Naive thymus-derived CD4-positive, alpha-beta T cell (primary cell): Measurements from ENCODE around the gene SDCCAG8. TPM values are rescaled to one million over a fixed set of nuclear protein-coding genes. Genes with fewer than 3 reads are reported as not detected.
A peak's percentile ranks its signal among the peaks of the same experiment; 100 is the strongest.

Experiments used
- ATAC-seq: fragments of 150-1000 bp; cut with Tn5 transposase; 2 replicates; pipeline ENCODE4 v1.10.0; 2021; ENCODE audit warnings: mild to moderate bottlenecking, moderate library complexity
- CTCF ChIA-PET: fragments of 350-600 bp; sonication (Branson Sonifier 250); formaldehyde crosslinking; loops from one replicate; lab custom pipeline; 2021; ENCODE audit warnings: antibody characterized with exemption; lab: Charles Lee
- POLR2A ChIA-PET: fragments of 350-600 bp; sonication (Branson Sonifier 250); formaldehyde crosslinking; loops from one replicate; lab custom pipeline; 2021; ENCODE audit warnings: antibody characterized with exemption, inconsistent platforms; lab: Charles Lee
- DNase-seq, 9 donors: peaks; one replicate each; pipeline versions ENCODE4 v3.0.0 to v3.0.0-alpha.2; 2020 to 2022; ENCODE audit warnings: mixed read lengths in 1 of 9
- H3K27ac ChIP-seq: one replicate; pipeline ENCODE4 v1.7.0; 2013; ENCODE audit warnings: mild to moderate bottlenecking, low read depth, low read length, moderate library complexity
- H3K27me3 ChIP-seq, 2 donors: one replicate each; pipeline ENCODE4 v1.7.0; 2013; ENCODE audit warnings: low read length in 2 of 2, mild to moderate bottlenecking in 2 of 2, moderate library complexity in 2 of 2; ENCODE audit not compliant: control insufficient read depth in 2 of 2, insufficient read depth in 2 of 2
- H3K36me3 ChIP-seq, 3 experiments: 1 replicate in 2 of 3; 2 replicates in 1 of 3; pipeline ENCODE4 v1.7.0; 2013; ENCODE audit warnings: low read length in 3 of 3, mild to moderate bottlenecking in 3 of 3, moderate library complexity in 1 of 3; ENCODE audit not compliant: insufficient read depth in 3 of 3, control insufficient read depth in 2 of 3
- H3K4me1 ChIP-seq, 2 donors: one replicate each; pipeline ENCODE4 v1.7.0; 2013; ENCODE audit warnings: low read length in 2 of 2, mild to moderate bottlenecking in 2 of 2, moderate library complexity in 1 of 2; ENCODE audit not compliant: control insufficient read depth in 2 of 2, insufficient read depth in 2 of 2
- H3K4me3 ChIP-seq: 2 replicates; pipeline ENCODE4 v1.7.0; 2013; ENCODE audit warnings: mild to moderate bottlenecking, low read length
- H3K9me3 ChIP-seq, 3 experiments: 1 replicate in 2 of 3; 2 replicates in 1 of 3; pipeline ENCODE4 v1.7.0; 2013; ENCODE audit warnings: low read length in 3 of 3; ENCODE audit not compliant: control insufficient read depth in 2 of 3
- H3K27ac Mint-ChIP-seq, 9 donors: one replicate each; pipeline ENCODE4 v1.8.0; 2020 to 2022; ENCODE audit warnings: mixed read lengths in 9 of 9, mild to moderate bottlenecking in 8 of 9, moderate library complexity in 5 of 9, inconsistent platforms in 2 of 9
- H3K27me3 Mint-ChIP-seq, 5 donors: one replicate each; pipeline ENCODE4 v1.8.0; 2021 to 2022; ENCODE audit warnings: mixed read lengths in 5 of 5, mild to moderate bottlenecking in 1 of 5
- H3K36me3 Mint-ChIP-seq, 5 donors: one replicate each; pipeline ENCODE4 v1.8.0; 2020 to 2022; ENCODE audit warnings: mixed read lengths in 5 of 5, mild to moderate bottlenecking in 3 of 5, inconsistent platforms in 1 of 5
- H3K4me1 Mint-ChIP-seq, 7 donors: one replicate each; pipeline ENCODE4 v1.8.0; 2020 to 2022; ENCODE audit warnings: mixed read lengths in 7 of 7, mild to moderate bottlenecking in 3 of 7, inconsistent platforms in 1 of 7
- H3K4me3 Mint-ChIP-seq, 10 donors: one replicate each; pipeline ENCODE4 v1.8.0; 2020 to 2022; ENCODE audit warnings: mild to moderate bottlenecking in 10 of 10, mixed read lengths in 10 of 10, moderate library complexity in 6 of 10, inconsistent platforms in 2 of 10
- H3K9me3 Mint-ChIP-seq, 11 donors: one replicate each; pipeline ENCODE4 v1.8.0; 2020 to 2022; ENCODE audit warnings: mixed read lengths in 11 of 11, mild to moderate bottlenecking in 4 of 11, inconsistent platforms in 1 of 11, moderate library complexity in 1 of 11
- intact Hi-C, 2 donors: fragments of 100-400 bp; cut with micrococcal nuclease; formaldehyde crosslinking; loops; one replicate each; pipeline ENCODE4 v1.15.1; 2023
- polyA plus RNA-seq, 2 donors: library from polyadenylated mRNA; unstranded; fragments of 300-500 nt; fragmentation: Illumina TruSeq; gene quantifications; one replicate each; pipeline ENCODE4 v1.2.3, GENCODE V29; 2021
- total RNA-seq, 6 experiments: library from RNA in 5 of 6; stranded (reverse) in 5 of 6; gene quantifications; 1 replicate in 5 of 6; 2 replicates in 1 of 6; pipeline ENCODE4 v1.2.3 and lab custom pipeline; 2021 to 2026

SDCCAG8 gene
- total and polyA plus RNA-seq, 7 experiments from 2014 or later: 26.0 to 45.2 (median 39.1) TPM

GRCh38 chr1:243251539-243251938, 4.3 kb upstream of the SDCCAG8 start:
- no peak for ATAC-seq
- H3K36me3 Mint-ChIP-seq: peaks cover 0 to 5% (median 0%) of the 10 kb centered on the region in 5 donors
- Histone ChIP-seq H3K36me3 (peaks cover 0 to 12% (median 0%) of the 10 kb centered on the region in 3 experiments), H3K4me3 (no peak overlapping the region), H3K4me1 (peaks cover 5 to 12% of the 10 kb centered on the region in 2 donors), H3K27me3 (no peaks in the 10 kb centered on the region), H3K27ac (no peak overlapping the region), H3K9me3 (no peaks in the 10 kb centered on the region)
- intact Hi-C loops: loop anchor here (10.0 kb wide), 5 partner anchors 343 to 1713 kb away; partner anchors contain the start of genes CHML (in 1 of the 2), COX20 (in 1 of the 2), HNRNPU (in 1 of the 2) and OPN3 (in 1 of the 2)
- H3K9me3 Mint-ChIP-seq: peaks cover 0 to 4% (median 0%) of the 10 kb centered on the region in 11 donors
- DNase-seq: no peak
- H3K27ac Mint-ChIP-seq: peak overlapping the region in 4 of 9 donors; percentile 1 to 77 (median 22)
- ChIA-PET CTCF (no interaction called here), POLR2A (no interaction called here)
- peaks cover 0 to 3% (median 0%) of the 10 kb centered on the region in 5 donors for H3K27me3 Mint-ChIP-seq
- peak overlapping the region in 2 of 10 donors; percentile 1 to 28 for H3K4me3 Mint-ChIP-seq
- H3K4me1 Mint-ChIP-seq: peaks cover 24 to 69% (median 52%) of the 10 kb centered on the region in 7 donors

- Mint-ChIP-seq H3K27me3 (peaks cover 0 to 3% (median 0%) of the 10 kb centered on the region in 5 donors), H3K27ac (peak overlapping the region; percentile 88 to 100 (median 97)), H3K36me3 (peaks cover 0 to 5% (median 0%) of the 10 kb centered on the region in 5 donors), H3K9me3 (peaks cover 0 to 4% (median 0%) of the 10 kb centered on the region in 11 donors), H3K4me3 (peak overlapping the region; percentile 88 to 100 (median 96)), H3K4me1 (peaks cover 17 to 67% (median 49%) of the 10 kb centered on the region in 7 donors)
- no peaks in the 10 kb centered on the region for H3K27me3 ChIP-seq
- DNase-seq: peak in 5 of 9 donors; percentile 0 to 13 (median 9)
- POLR2A ChIA-PET: interaction anchor here (1.1 to 2.8 kb wide), 4 partner anchors 9 to 1209 kb away, joined by 5 to 14 read pairs (median 6); no protein-coding TSS in a partner anchor
- ATAC-seq: no peak
- H3K4me1 ChIP-seq: peaks cover 13 to 22% of the 10 kb centered on the region in 2 donors
- peak overlapping the region; percentile 40 for H3K4me3 ChIP-seq
- intact Hi-C loops: loop anchor here (10.0 kb wide), 5 partner anchors 341 to 1711 kb away; partner anchors contain the start of genes CHML (in 1 of the 2), COX20 (in 1 of the 2), HNRNPU (in 1 of the 2) and OPN3 (in 1 of the 2)
- H3K9me3 ChIP-seq: no peaks in the 10 kb centered on the region
- H3K27ac ChIP-seq: peak overlapping the region; percentile 96
- CTCF ChIA-PET: interaction anchor here (1.2 kb wide), 1 partner anchor 1347 kb away, joined by 5 read pairs; no protein-coding TSS in a partner anchor
- peaks cover 0 to 12% (median 0%) of the 10 kb centered on the region in 3 experiments for H3K36me3 ChIP-seq
Measured at GRCh38 chr1:243253211-243253925, 2.5 kb upstream of the SDCCAG8 start.

- peaks cover 0 to 3% (median 0%) of the 10 kb centered on the region in 5 donors for H3K27me3 Mint-ChIP-seq
- Histone ChIP-seq H3K27ac (peak overlapping the region; percentile 96), H3K4me1 (peaks cover 13 to 22% of the 10 kb centered on the region in 2 donors), H3K36me3 (peaks cover 0 to 12% (median 0%) of the 10 kb centered on the region in 3 experiments), H3K4me3 (peak overlapping the region; percentile 40), H3K27me3 (no peaks in the 10 kb centered on the region), H3K9me3 (no peaks in the 10 kb centered on the region)
- intact Hi-C loops: loop anchor here (2.0 to 10.0 kb wide), 9 partner anchors 33 to 1735 kb away; partner anchors contain the start of genes CHML (in 1 of the 2), COX20 (in 1 of the 2), FH (in 1 of the 2) and HNRNPU (in 1 of the 2)
- ATAC-seq (no peak), DNase-seq (peak in 2 of 9 donors; percentile 12 to 21)
- peak overlapping the region; percentile 88 to 100 (median 98) for H3K27ac Mint-ChIP-seq
- ChIA-PET POLR2A (interaction anchor here (1.1 to 2.8 kb wide), 6 partner anchors 10 to 1620 kb away, joined by 3 to 14 read pairs (median 5); no protein-coding TSS in a partner anchor), CTCF (interaction anchor here (1.2 kb wide), 1 partner anchor 1346 kb away, joined by 5 read pairs; no protein-coding TSS in a partner anchor)
- H3K36me3 Mint-ChIP-seq: peaks cover 0 to 5% (median 0%) of the 10 kb centered on the region in 5 donors
- H3K4me1 Mint-ChIP-seq: peaks cover 14 to 66% (median 49%) of the 10 kb centered on the region in 7 donors
- H3K9me3 Mint-ChIP-seq: peaks cover 0 to 4% (median 0%) of the 10 kb centered on the region in 11 donors
- H3K4me3 Mint-ChIP-seq: peak overlapping the region; percentile 88 to 100 (median 98)
Measured at GRCh38 chr1:243253926-243254232, 2.0 kb upstream of the SDCCAG8 start.

GRCh38 chr1:243254233-243254926, 1.5 kb upstream of the SDCCAG8 start:
- peaks cover 0 to 3% (median 0%) of the 10 kb centered on the region in 5 donors for H3K27me3 Mint-ChIP-seq
- H3K27ac ChIP-seq: peak overlapping the region; percentile 96
- H3K4me1 Mint-ChIP-seq: peaks cover 14 to 65% (median 49%) of the 10 kb centered on the region in 7 donors
- peak; percentile 23 for ATAC-seq
- peak in 8 of 9 donors; percentile 37 to 77 (median 66) for DNase-seq
- ChIA-PET POLR2A (interaction anchor here (1.0 to 2.8 kb wide), 12 partner anchors 10 to 1621 kb away, joined by 3 to 14 read pairs (median 6); partner anchors contain the start of genes CHML and OPN3), CTCF (interaction anchor here (1.2 kb wide), 1 partner anchor 1346 kb away, joined by 5 read pairs; no protein-coding TSS in a partner anchor)
- peaks cover 0 to 4% (median 0%) of the 10 kb centered on the region in 11 donors for H3K9me3 Mint-ChIP-seq
- peak overlapping the region; percentile 94 for H3K4me3 ChIP-seq
- no peaks in the 10 kb centered on the region for H3K9me3 ChIP-seq
- H3K27ac Mint-ChIP-seq: peak overlapping the region; percentile 97 to 100 (median 99)
- H3K4me3 Mint-ChIP-seq: peak overlapping the region; percentile 95 to 100 (median 98)
- H3K4me1 ChIP-seq: peaks cover 13 to 22% of the 10 kb centered on the region in 2 donors
- intact Hi-C loops: loop anchor here (2.0 to 10.0 kb wide), 9 partner anchors 32 to 1736 kb away; partner anchors contain the start of genes CHML (in 1 of the 2), COX20 (in 1 of the 2), FH (in 1 of the 2) and HNRNPU (in 1 of the 2)
- peaks cover 0 to 5% (median 0%) of the 10 kb centered on the region in 5 donors for H3K36me3 Mint-ChIP-seq
- peaks cover 0 to 12% (median 0%) of the 10 kb centered on the region in 3 experiments for H3K36me3 ChIP-seq
- H3K27me3 ChIP-seq: no peaks in the 10 kb centered on the region

- H3K4me1 Mint-ChIP-seq: peaks cover 19 to 68% (median 51%) of the 10 kb centered on the region in 7 donors
- ATAC-seq (peak; percentile 78), DNase-seq (peak; percentile 79 to 92 (median 91))
- Histone ChIP-seq H3K4me3 (peak within 1 kb of the TSS; percentile 94), H3K4me1 (peaks cover 13 to 22% of the 10 kb centered on the region in 2 donors), H3K9me3 (no peaks in the 10 kb centered on the region), H3K27me3 (no peaks in the 10 kb centered on the region), H3K36me3 (peaks cover 0 to 12% (median 0%) of the 10 kb centered on the region in 3 experiments), H3K27ac (peak within 1 kb of the TSS; percentile 96)
- H3K9me3 Mint-ChIP-seq: peaks cover 0 to 4% (median 0%) of the 10 kb centered on the region in 11 donors
- H3K4me3 Mint-ChIP-seq: peak within 1 kb of the TSS; percentile 97 to 100 (median 100)
- H3K36me3 Mint-ChIP-seq: peaks cover 0 to 5% (median 3%) of the 10 kb centered on the region in 5 donors
- intact Hi-C loops: loop anchor here (1.0 to 10.0 kb wide), 25 partner anchors 17 to 1736 kb away; partner anchors contain the start of genes CHML (in 2 of the 2), COX20 (in 2 of the 2), FH (in 2 of the 2) and OPN3 (in 2 of the 2)
- CTCF ChIA-PET: interaction anchor here (0.6 kb wide), 2 partner anchors 10 to 27 kb away, joined by 3 to 4 read pairs; no protein-coding TSS in a partner anchor
- POLR2A ChIA-PET: interaction anchor here (0.7 to 2.8 kb wide), 22 partner anchors 8 to 1737 kb away, joined by 3 to 14 read pairs (median 4); partner anchors contain the start of genes ADSS2, CATSPERE, CHML and FH
- H3K27me3 Mint-ChIP-seq: peaks cover 0 to 3% (median 0%) of the 10 kb centered on the region in 5 donors
- H3K27ac Mint-ChIP-seq: peak within 1 kb of the TSS; percentile 99 to 100 (median 100)
Measured at GRCh38 chr1:243254927-243255790, 682 bp upstream of the SDCCAG8 start, which contains the start of gene CEP170. CEP170 (minus strand) TSS chr1:243255281; CDS start chr1:243225280, 30,001 bp downstream.
